ENCODE data around the gene ACAA1.

DNA sequence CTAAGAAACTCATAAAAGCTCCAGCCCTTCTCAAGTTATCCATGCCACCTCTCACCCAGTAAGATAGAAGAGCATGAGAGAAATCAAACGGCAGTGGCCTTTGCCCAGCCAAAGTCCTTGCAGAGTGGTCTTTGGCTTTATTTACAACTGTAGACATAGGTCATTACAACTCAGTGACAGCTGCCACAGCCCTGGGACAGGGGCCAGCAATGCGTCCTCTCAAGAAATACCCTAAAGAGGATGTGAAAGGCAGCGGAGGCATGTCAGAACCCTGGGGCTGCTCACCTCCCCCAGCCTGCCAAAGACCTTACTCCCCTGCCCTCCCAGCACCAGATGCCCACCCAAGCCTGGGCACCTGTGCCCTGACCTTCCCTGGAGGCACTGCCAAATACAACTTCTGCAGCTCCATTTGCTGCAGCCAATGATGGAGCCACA lies 6.3 kb downstream of the ACAA1 start:
- TF ChIP-seq CTCF (conservative IDR thresholded peaks at IDR 0.05; ENCODE audit: low read depth, low read length) (no peak), EZH2 (IDR thresholded peaks at IDR 0.05; ENCODE audit: borderline replicate concordance, low read depth, low read length, poor library complexity, severe bottlenecking) (no peak)

Data from A673 (cell line).